GM19395 (cell line): Measurements from ENCODE around the gene FEM1A.
"Not testable (repeated sequence)": the region's sequence is repeated elsewhere in the genome, so short reads cannot be mapped to it uniquely, and the experiment has no call there.

Experiments used
- ATAC-seq: cut with Tn5 transposase; IDR thresholded peaks from one replicate; pipeline ENCODE4 v1.9.1; 2021; ENCODE audit warnings: mild to moderate bottlenecking, moderate library complexity; ENCODE audit not compliant: unreplicated experiment

FEM1A gene

GRCh38 chr19:4807188-4807587 lies 15.7 kb downstream of the FEM1A start:
- ATAC-seq, result no peak

- ATAC-seq, result no peak
These were observed 20.0 kb downstream of the FEM1A start for GRCh38 chr19:4811328-4812131.

DNA sequence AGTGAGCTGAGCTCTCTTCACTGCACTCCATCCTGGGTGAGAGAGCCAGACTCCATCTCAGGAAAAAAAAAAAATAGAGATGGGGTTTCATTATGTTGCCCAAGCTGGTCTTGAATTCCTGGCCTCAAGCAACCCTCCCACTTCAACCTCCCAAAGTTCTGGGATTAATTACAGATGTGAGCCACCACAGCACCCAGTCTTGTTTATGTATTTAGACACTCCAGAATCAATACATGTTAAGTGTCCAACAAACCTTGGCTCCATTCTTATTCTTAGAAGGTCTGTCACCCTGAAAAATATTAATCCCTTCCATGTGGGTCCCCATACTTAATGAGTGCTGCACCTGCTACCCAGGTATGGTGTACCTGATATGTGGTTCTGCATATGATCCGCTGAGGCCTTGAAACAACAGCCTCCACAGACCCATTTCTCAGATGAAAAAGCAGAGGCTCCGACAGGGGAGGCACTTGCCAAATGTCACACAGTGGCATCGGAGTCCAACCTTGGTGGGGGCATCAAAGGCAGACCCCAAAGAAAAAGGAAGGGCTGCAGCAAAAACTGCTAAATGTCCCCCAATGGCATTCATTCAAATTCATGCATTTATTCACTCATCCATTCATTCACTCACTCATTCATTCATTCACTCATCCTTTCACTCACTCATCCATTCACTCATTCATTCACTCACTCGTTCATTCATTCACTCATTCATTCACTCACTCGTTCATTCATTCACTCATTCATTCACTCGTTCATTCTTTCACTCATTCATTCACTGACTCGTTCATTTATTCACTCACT lies 23.3 kb downstream of the FEM1A start:
- ATAC-seq, result no peak

GRCh38 chr19:4815426-4816201 lies 24.1 kb downstream of the FEM1A start:
- ATAC-seq, result no peak

GRCh38 chr19:4816202-4816949 lies 24.8 kb downstream of the FEM1A start:
- no peak for ATAC-seq

DNA sequence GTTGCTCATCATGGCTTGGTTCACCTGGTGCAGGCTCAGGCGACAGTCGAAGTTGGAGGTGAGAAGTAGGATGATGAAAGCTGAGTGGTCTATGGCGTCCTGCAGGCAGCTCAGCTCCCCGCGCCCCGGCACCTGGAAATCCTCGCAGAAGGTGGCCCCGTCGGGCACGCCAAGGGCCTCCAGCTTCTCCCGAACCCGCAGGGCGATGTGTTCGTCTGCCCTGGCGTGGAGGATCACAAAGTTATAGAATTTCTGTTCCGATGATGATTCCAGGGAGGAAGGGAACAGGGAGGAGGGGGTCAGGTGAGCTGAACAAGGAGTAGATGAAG lies 25.4 kb downstream of the FEM1A start:
- ATAC-seq, result no peak

GRCh38 chr19:4817467-4818277 lies 26.1 kb downstream of the FEM1A start:
- ATAC-seq, result no peak

DNA sequence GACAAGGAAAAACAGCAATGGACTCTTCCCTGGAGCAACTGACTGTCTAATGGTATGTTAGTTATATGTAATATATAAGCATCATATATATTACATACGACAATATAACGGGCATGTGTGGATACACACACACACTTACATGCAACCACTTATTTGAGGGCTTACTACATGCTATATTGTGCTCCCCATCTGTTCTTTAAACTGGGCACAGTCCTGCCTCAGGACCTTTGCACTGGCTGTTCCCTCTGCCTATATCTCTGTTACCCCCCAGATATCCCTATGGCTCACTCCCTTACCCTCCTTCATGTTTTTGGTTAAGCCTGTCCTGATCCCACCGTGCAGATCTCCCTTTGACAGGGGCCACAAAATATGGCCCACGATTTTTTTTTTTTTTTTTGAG lies 29.7 kb downstream of the FEM1A start:
- ATAC-seq, result no peak

GRCh38 chr19:4822354-4822753 lies 30.8 kb downstream of the FEM1A start:
- not testable (repeated sequence) for ATAC-seq

- no peak for ATAC-seq
These were observed 32.0 kb downstream of the FEM1A start for GRCh38 chr19:4823577-4823976.

GRCh38 chr19:4829001-4829712 lies 37.6 kb downstream of the FEM1A start:
- no peak for ATAC-seq

GRCh38 chr19:4830332-4830731 lies 38.8 kb downstream of the FEM1A start:
- ATAC-seq, result no peak

GRCh38 chr19:4830768-4831265 lies 39.3 kb downstream of the FEM1A start:
- ATAC-seq, result no peak

DNA sequence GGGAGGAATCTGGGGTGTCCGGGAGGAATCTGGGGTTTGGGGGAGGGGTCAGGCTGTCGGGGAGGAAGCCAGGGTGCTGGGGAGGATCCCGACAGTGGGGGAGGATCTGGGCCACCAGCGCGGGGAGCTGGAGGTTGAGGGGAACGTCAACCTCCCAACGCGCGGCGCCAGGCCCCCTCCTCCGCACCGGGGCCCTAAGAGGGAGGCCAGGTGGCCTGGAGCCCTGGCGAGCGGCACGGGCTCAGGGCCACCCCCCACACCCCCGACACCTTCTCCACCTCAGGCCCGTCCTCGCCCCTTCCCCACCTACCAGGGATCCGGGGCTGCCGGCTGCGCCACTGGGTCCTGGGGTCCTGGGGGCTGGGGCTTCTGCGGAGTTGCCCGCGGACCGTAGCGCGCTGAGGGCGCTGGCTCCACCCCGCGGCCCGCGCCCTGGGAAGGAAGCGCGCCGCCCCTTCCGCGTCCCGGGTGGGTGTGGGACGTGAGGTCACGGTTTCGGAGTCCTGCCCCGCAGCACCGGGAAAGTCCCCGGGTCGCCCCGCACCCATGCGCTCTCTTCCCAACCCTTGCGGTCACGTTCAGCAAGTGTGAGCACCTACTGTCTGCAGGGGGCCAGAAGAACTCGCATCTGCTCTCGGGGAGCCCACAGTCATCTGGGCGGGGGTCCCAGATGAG lies 39.9 kb downstream of the FEM1A start, which contains the start of gene TICAM1:
Gene TICAM1, minus strand, starts transcription at position 409 of the 675 bp plus-strand sequence. CDS start 13,335 bp downstream, outside the sequence.
- peak; percentile 69 for ATAC-seq

DNA sequence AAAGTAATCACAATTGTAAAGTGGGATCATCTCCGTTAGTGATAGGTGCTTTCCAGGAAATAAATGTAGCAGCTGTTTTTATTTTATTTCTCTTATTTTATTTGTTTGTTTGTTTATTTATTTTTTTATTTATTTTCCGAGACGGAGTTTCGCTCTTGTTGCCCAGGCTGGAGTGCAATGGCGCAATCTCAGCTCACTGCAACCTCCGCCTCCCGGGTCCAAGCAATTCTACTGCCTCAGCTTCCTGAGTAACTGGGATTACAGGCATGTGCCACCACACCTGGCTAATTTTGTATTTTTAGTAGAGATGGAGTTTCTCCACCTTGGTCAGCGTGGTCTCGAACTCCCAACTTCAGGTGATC lies 40.4 kb downstream of the FEM1A start:
- ATAC-seq, result not testable (repeated sequence)

GRCh38 chr19:4832776-4833175 lies 41.2 kb downstream of the FEM1A start:
- no peak for ATAC-seq

- ATAC-seq, result no peak
These were observed 47.7 kb downstream of the FEM1A start for GRCh38 chr19:4839192-4839591.

DNA sequence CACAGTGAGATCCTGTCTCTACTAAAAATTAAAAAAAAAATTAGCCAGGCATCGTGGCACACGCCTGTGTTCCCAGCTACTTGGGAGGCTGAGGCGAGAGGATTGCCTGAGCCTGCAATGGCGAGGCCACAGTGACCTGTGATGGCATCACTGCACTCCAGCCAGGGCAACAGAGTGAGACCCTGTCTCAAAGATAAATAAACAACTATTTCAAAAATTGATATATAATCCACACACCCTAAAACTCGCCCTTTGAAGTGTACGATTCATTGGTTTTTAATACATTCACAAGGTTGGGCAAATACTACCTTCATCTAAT lies 52.1 kb downstream of the FEM1A start:
- ATAC-seq, result no peak
